Loucy (cell line): Measurements from ENCODE around the gene DACH1.

Source experiments
- CTCF ChIP-seq: fragments of 200-600 bp; sonication (generic); conservative IDR thresholded peaks from 2 replicates; pipeline ENCODE4 v1.5.1; 2014; ENCODE audit warnings: mild to moderate bottlenecking, antibody characterized with exemption, low read length
- EZH2phosphoT487 ChIP-seq: fragments of 200-600 bp; IDR thresholded peaks from 2 replicates; pipeline ENCODE4 v1.6.1; 2018; ENCODE audit warnings: antibody characterized with exemption, mild to moderate bottlenecking, moderate library complexity, borderline replicate concordance

GRCh38 chr13:71854401-71854800, 12.6 kb downstream of the DACH1 start:
- TF ChIP-seq CTCF (no peak), EZH2phosphoT487 (no peak)
